Kidney glomerular epithelial cell (primary cell): ENCODE data around the gene NCSTN.

Source experiments
- DNase-seq: peaks from one replicate; lab custom pipeline; 2025; lab: John Stamatoyannopoulos, UW

Gene NCSTN

DNA sequence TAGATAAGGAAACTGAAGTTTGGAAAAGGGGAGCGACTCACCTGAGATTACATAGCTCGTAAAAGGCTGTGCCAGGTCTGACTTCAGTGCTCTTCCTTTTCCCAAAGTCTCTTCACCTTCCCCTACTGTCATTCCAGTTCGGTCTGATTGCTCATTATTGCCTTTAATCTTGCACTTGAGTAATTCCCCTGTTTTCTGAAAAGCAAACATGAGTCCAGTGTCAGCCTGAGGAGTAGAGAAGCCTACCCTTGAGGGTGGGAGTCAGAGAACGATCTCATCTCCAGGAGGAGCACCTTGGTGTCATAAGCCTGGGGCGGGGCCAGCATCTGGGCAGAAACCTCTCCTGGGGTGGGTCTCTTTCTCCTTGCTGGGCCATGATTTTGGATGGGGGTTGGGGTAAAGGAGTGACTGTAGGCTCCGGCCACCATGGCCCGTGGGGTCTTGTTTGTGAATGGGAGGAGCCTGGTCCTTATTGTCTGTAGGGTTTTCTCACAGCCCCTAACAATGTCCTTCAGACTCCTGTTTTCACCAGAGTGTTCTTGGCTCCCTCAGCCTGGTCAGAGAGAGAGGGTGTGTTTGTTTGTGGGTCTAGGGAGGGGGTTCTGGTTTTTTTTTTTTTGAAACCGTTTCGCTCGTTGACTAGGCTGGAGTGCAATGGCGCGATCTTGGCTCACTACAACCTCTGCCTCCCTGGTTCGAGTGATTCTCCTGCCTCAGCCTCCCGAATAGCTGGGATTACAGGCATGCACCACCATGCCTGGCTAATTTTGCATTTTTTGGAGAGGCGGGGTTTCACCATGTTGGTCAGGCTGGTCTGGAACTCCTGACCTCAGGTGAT is 63.2 kb downstream of the NCSTN start:
- no peak for DNase-seq

DNA sequence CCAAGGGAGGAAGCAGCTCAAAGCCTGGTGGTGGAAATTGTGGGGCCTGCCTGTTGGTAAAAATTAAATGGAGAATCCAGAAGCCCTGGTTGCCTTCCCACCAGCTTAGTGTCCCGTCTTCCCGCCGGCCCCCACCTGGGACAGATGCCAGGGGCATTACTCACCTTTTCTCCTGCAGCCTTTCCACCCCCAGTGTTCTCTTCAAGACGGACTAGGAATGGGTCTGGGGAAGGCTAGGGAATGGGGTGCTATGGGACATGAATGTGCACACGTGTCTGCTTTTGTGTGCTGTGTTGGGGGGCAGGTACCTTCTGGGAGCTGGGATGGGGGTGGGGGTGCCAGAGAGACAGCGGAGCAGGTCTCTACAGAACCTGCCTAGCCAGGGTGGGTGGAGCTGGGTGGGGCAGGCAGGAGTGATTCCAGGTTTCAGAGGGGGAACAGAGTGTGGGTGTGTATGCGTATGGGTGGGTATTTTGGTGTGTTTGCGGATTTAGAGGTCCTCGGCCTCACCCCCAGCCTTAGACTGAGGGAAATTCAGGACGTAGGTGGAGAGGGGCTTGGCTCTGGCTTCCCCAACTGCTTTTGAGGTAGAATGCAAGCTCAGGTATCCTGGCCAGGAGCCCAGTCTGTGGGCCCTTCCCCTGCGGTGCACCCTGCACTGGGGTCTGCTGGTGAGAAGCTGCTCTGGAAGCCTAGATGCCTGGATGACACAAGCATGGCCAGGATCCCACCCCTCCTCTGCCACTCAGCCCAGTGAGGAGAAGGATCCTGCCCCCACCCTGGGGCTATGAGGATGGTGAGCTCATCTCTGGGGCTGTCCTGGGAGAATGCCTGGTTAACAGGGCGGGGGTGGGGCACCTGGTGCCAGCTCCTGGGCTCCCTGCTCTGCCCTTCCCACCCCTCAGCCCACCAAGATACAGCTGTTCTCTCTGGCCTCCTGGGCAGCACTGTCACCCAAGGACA is 64.9 kb downstream of the NCSTN start:
- peak; percentile 30 for DNase-seq
